ENCODE results near the gene STK10. TPM values are rescaled to one million over a fixed set of nuclear protein-coding genes. Genes with fewer than 3 reads are reported as not detected.

The STK10 gene
- total RNA-seq, 2 donors from 2014 or later, result 9.1 to 9.9 TPM

- H3K4me1 ChIP-seq, result peaks cover 27% of the 10 kb centered on the region
- H3K9me3 ChIP-seq, result no peaks in the 10 kb centered on the region
- DNase-seq, result no peak
- no peaks in the 10 kb centered on the region for H3K27me3 ChIP-seq
- H3K4me3 ChIP-seq, result no peak overlapping the region
- no peaks in the 10 kb centered on the region for H3K36me3 ChIP-seq (replicated peaks in 1 of 2; ENCODE audit: insufficient read depth in 1 of 2, low read depth in 2 of 2)
- peak overlapping the region in 1 of 4 donors; percentile 52 for H3K27ac ChIP-seq
- no peak for ATAC-seq
- TF ChIP-seq POLR2A (IDR thresholded peaks at IDR 0.05) (no peak), CTCF (IDR thresholded peaks at IDR 0.05) (no peak)
- 89 to 94% methylated on average over 14 of the region's 14 CpGs for WGBS, 2 donors
- intact Hi-C loops (cut with DNase I), result loop anchor here (2.0 to 5.0 kb wide), 2 partner anchors 81 to 186 kb away; no protein-coding TSS in a partner anchor
Measured at GRCh38 chr5:172105811-172106210, 82.2 kb downstream of the STK10 start.

GRCh38 chr5:172104801-172105701, 83.0 kb downstream of the STK10 start:
- peaks cover 22% of the 10 kb centered on the region for H3K4me1 ChIP-seq
- intact Hi-C loops (cut with DNase I), result loop anchor here (5.0 kb wide), 1 partner anchor 187 kb away; no protein-coding TSS in a partner anchor
- 56 to 65% methylated on average over 13 to 17 of the region's 17 CpGs for WGBS, 2 donors

GRCh38 chr5:172104021-172104420, 84.0 kb downstream of the STK10 start:
- Histone ChIP-seq H3K9me3 (no peaks in the 10 kb centered on the region), H3K27ac (peak overlapping the region in 1 of 4 donors; percentile 29), H3K36me3 (replicated peaks in 1 of 2; ENCODE audit: insufficient read depth in 1 of 2, low read depth in 2 of 2) (no peaks in the 10 kb centered on the region), H3K27me3 (no peaks in the 10 kb centered on the region), H3K4me1 (peaks cover 22% of the 10 kb centered on the region), H3K4me3 (no peak overlapping the region)
- 66 to 93% methylated on average over 2 to 11 of the region's 11 CpGs for WGBS, 2 donors
- TF ChIP-seq POLR2A (IDR thresholded peaks at IDR 0.05) (no peak), CTCF (IDR thresholded peaks at IDR 0.05) (no peak)
- ATAC-seq (no peak), DNase-seq (peak in 1 of 4 donors; percentile 43)
- intact Hi-C loops (cut with DNase I), result no loop called here

More at GRCh38 chr5:172104801-172105701, 83.0 kb downstream of the STK10 start:
- peak in 3 of 4 donors; percentile 34 to 60 (median 52) for DNase-seq
- ATAC-seq, result no peak
- no peaks in the 10 kb centered on the region for H3K27me3 ChIP-seq
- H3K36me3 ChIP-seq (replicated peaks in 1 of 2; ENCODE audit: insufficient read depth in 1 of 2, low read depth in 2 of 2), result no peaks in the 10 kb centered on the region
- H3K27ac ChIP-seq, result peak overlapping the region in 3 of 4 donors; percentile 24 to 59 (median 52)
- H3K4me3 ChIP-seq, result no peak overlapping the region
- TF ChIP-seq POLR2A (IDR thresholded peaks at IDR 0.05) (no peak), CTCF (IDR thresholded peaks at IDR 0.05) (no peak)
- H3K9me3 ChIP-seq, result no peaks in the 10 kb centered on the region

GRCh38 chr5:172102913-172103626, 85.0 kb downstream of the STK10 start:
- TF ChIP-seq CTCF (IDR thresholded peaks at IDR 0.05) (no peak), POLR2A (IDR thresholded peaks at IDR 0.05) (no peak)
- no peaks in the 10 kb centered on the region for H3K36me3 ChIP-seq (replicated peaks in 1 of 2; ENCODE audit: insufficient read depth in 1 of 2, low read depth in 2 of 2)
- H3K27me3 ChIP-seq, result no peaks in the 10 kb centered on the region
- intact Hi-C loops (cut with DNase I), result no loop called here
- H3K27ac ChIP-seq, result peak overlapping the region in 2 of 4 donors; percentile 15 to 21
- H3K9me3 ChIP-seq, result no peaks in the 10 kb centered on the region
- peak in 1 of 4 donors; percentile 64 for DNase-seq
- no peak overlapping the region for H3K4me3 ChIP-seq
- ATAC-seq, result peak; percentile 43
- 75 to 76% methylated on average over 15 to 21 of the region's 21 CpGs for WGBS, 2 donors
- H3K4me1 ChIP-seq, result peaks cover 22% of the 10 kb centered on the region

Data from body of pancreas (tissue), 4 donors.